Lower lobe of right lung (tissue), 2 donors: ENCODE measurements around the gene MFRP. TPM values are rescaled to one million over a fixed set of nuclear protein-coding genes. Genes with fewer than 3 reads are reported as not detected.
"Not testable (repeated sequence)": the region's sequence is repeated elsewhere in the genome, so short reads cannot be mapped to it uniquely, and the experiment has no call there.

Source experiments
- ATAC-seq, 2 donors: fragments of 200-7000 bp; cut with Tn5 transposase; one replicate each; pipeline ENCODE4 v1.9.1; 2020 to 2022; ENCODE audit warnings: mild to moderate bottlenecking in 2 of 2, moderate library complexity in 2 of 2
- DNase-seq: peaks from one replicate; pipeline ENCODE4 v3.0.0-alpha.2; 2020
- H3K27ac ChIP-seq: fragments of 200-600 bp; one replicate; pipeline ENCODE4 v1.8.0; 2022
- H3K27me3 ChIP-seq: fragments of 200-600 bp; one replicate; pipeline ENCODE4 v1.8.0; 2022; ENCODE audit warnings: low read depth
- H3K36me3 ChIP-seq: fragments of 200-600 bp; one replicate; pipeline ENCODE4 v1.8.0; 2022; ENCODE audit warnings: mild to moderate bottlenecking
- H3K4me1 ChIP-seq: fragments of 200-600 bp; one replicate; pipeline ENCODE4 v1.8.0; 2022
- H3K4me3 ChIP-seq: fragments of 200-600 bp; one replicate; pipeline ENCODE4 v1.8.0; 2022; ENCODE audit warnings: mild to moderate bottlenecking
- H3K9me3 ChIP-seq: fragments of 200-600 bp; one replicate; pipeline ENCODE4 v1.8.0; 2022
- intact Hi-C: fragments of 100-400 bp; cut with DNase I; formaldehyde crosslinking; loops from one replicate; pipeline ENCODE4 v1.11.0; 2022
- long read RNA-seq: library from polyadenylated mRNA; unstranded; transcript quantifications from one replicate; pipeline ENCODE4 v2.0.0, GENCODE V29; 2021
- total RNA-seq: library from RNA; stranded (reverse); fragmentation: NEBNext Ultra II Directional; extraction: Animal tissue kit (Norgen Biotek cat#: 25700); gene quantifications from one replicate; pipeline ENCODE4 v1.2.1, GENCODE V29; 2021
- TF ChIP-seq, protein P1 (sequence below): fragments of 200-600 bp; IDR thresholded peaks from one replicate; pipeline ENCODE4 v1.8.0; 2022; ENCODE audit warnings: antibody characterized with exemption, mild to moderate bottlenecking
- donor health status: DM: no; HTN: yes; CAD: no; lungs with severe emphysema.

The MFRP gene
- total RNA-seq = not detected
- long read RNA-seq, partial matches to known transcripts = 0 of 7 reads
- long read RNA-seq, other reads (novel, unspliced or antisense) = 7 of 7 reads

DNA sequence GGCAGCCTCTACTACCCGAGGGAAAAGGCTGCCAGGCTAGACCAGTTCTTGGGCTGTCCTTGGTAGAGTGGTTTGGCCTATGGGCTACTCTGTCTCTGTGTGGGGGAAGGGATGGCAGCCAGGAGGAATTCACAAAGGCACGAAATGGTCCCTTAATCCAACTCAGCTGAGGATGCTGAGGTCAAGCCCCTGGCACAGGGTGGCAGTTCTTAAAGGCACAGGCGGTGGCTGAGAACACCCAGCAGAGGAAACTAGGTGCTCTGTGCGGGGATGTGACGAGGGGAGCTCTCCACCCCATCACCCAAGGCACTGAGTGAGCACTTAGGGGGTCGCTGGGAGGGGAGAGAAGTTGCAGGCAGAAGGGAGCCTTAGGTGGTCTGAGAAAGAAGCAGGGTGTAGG is at the start of gene MFRP:
TSS of gene MFRP (minus strand) at position 101 of the 400 bp plus-strand sequence. CDS start 192 bp downstream, outside the sequence.
- TF ChIP-seq, protein P1, sequence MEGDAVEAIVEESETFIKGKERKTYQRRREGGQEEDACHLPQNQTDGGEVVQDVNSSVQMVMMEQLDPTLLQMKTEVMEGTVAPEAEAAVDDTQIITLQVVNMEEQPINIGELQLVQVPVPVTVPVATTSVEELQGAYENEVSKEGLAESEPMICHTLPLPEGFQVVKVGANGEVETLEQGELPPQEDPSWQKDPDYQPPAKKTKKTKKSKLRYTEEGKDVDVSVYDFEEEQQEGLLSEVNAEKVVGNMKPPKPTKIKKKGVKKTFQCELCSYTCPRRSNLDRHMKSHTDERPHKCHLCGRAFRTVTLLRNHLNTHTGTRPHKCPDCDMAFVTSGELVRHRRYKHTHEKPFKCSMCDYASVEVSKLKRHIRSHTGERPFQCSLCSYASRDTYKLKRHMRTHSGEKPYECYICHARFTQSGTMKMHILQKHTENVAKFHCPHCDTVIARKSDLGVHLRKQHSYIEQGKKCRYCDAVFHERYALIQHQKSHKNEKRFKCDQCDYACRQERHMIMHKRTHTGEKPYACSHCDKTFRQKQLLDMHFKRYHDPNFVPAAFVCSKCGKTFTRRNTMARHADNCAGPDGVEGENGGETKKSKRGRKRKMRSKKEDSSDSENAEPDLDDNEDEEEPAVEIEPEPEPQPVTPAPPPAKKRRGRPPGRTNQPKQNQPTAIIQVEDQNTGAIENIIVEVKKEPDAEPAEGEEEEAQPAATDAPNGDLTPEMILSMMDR = no peak
- ATAC-seq (no peak), DNase-seq (peak; percentile 8)
- Histone ChIP-seq H3K36me3 (no peaks in the 10 kb centered on the region), H3K9me3 (no peaks in the 10 kb centered on the region), H3K27me3 (no peaks in the 10 kb centered on the region), H3K4me3 (no peak within 1 kb of the TSS), H3K27ac (no peak within 1 kb of the TSS), H3K4me1 (peaks cover 2% of the 10 kb centered on the region)
- intact Hi-C loops = no loop called here

DNA sequence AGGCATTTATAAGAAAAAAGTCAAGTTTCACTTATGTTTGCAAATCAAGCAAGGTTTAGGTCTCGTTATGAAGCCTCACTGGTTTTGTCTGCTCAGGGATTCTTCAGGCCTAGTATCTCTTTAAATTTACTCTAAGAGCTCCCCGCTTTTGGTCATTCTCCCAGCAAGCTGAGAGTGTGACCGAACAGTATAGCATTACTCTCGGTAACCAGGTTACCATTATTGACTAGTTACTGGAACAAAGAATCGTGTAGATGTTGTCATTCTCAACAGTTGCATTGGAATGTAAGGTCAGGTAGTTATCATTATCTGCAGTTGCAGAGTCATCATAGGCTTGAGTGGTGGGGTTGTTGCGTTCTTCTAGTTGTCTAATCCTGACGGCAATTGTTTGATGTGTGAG is 44.8 kb upstream of the MFRP start:
- DNase-seq (no peak), ATAC-seq (no peak)
- H3K27ac ChIP-seq = no peak overlapping the region
- intact Hi-C loops = no loop called here
- H3K27me3 ChIP-seq = peaks cover 4% of the 10 kb centered on the region
- H3K4me1 ChIP-seq = no peaks in the 10 kb centered on the region
- TF ChIP-seq, protein P1 = no peak
- H3K9me3 ChIP-seq = no peaks in the 10 kb centered on the region
- H3K36me3 ChIP-seq = no peaks in the 10 kb centered on the region
- no peak overlapping the region for H3K4me3 ChIP-seq

DNA sequence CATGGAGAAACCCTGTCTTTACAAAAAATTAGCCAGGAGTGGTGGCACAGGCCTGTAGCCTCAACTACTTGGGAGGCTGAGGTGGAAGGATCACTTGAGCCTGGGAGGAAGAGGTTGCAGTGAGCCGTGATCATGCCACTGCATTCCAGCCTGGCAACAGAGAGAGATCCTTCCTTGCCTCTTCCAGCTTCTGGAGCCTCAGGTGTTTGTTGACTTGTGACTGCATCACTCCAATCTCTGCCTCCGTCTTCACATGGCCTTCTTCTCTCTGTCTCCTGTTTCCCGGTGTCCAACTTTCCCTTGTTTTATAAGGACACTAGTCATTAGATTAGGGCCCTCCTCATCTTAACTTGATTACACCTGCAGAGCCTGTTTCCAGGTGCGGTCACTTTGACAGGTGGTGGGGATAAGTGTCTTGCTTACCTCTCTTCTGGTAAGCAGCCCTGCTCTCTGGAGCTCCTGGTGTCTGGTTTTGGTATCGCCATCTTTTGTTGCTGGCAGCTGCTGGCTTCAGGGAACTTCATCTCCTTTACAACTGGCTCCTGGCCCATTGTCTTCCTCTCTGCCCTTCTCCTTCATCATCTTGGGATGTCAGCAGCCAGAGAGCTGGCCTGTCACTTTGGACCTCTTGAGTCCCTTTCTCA is 43.2 kb upstream of the MFRP start:
- no peak overlapping the region for H3K27ac ChIP-seq
- TF ChIP-seq, protein P1 = peak; percentile 13
- no peaks in the 10 kb centered on the region for H3K9me3 ChIP-seq
- no peak for DNase-seq
- H3K36me3 ChIP-seq = no peaks in the 10 kb centered on the region
- no peaks in the 10 kb centered on the region for H3K4me1 ChIP-seq
- intact Hi-C loops = no loop called here
- H3K27me3 ChIP-seq = peaks cover 4% of the 10 kb centered on the region
- ATAC-seq = no peak
- H3K4me3 ChIP-seq = no peak overlapping the region

DNA sequence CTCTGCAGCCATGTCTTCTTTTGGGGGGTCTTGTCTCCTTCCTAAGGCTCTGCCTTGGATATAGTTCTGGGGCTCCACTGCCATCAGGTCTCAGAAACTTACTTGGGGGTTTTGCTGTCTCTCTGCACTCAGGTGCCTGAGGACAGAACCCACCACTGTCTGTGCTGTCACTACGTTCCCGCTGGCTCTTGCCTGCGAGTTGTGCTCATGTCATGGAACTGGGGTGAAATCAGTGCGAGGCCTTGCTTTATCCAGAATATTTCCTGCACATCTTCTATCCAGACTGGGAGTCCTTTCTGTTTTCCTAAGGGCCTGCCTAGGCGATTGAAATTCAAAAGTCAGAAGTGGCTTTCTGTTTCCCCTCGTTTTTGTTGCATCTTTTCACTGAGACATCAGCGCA is 41.6 kb upstream of the MFRP start:
- no peaks in the 10 kb centered on the region for H3K9me3 ChIP-seq
- H3K36me3 ChIP-seq = no peaks in the 10 kb centered on the region
- H3K27me3 ChIP-seq = no peaks in the 10 kb centered on the region
- ATAC-seq = no peak
- H3K4me1 ChIP-seq = no peaks in the 10 kb centered on the region
- no peak overlapping the region for H3K4me3 ChIP-seq
- no peak for DNase-seq
- TF ChIP-seq, protein P1 = no peak
- intact Hi-C loops = no loop called here
- H3K27ac ChIP-seq = no peak overlapping the region

DNA sequence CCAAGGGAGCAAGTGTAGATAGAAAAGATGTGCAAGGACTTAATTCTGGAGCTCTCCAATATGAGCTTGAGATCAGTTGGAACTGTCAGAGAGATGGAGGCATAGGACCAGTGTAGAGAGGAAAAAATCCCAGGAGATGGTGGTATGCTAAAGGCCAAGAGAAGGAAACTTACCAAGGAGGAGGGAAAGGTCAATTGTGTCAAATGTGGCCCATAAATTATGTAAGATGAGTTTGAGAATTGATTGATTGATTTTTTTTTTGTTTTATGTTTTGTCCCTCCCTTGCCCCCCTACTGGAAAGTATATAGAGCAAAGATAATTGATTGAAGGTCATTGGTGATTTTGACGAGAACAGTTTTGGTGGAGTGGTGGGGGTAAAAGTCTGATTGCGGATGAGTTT is 37.8 kb upstream of the MFRP start:
- Histone ChIP-seq H3K27ac (no peak overlapping the region), H3K36me3 (no peaks in the 10 kb centered on the region), H3K27me3 (no peaks in the 10 kb centered on the region), H3K4me3 (no peak overlapping the region), H3K4me1 (peaks cover 14% of the 10 kb centered on the region), H3K9me3 (no peaks in the 10 kb centered on the region)
- intact Hi-C loops = no loop called here
- no peak for ATAC-seq
- DNase-seq = no peak
- TF ChIP-seq, protein P1 = no peak

DNA sequence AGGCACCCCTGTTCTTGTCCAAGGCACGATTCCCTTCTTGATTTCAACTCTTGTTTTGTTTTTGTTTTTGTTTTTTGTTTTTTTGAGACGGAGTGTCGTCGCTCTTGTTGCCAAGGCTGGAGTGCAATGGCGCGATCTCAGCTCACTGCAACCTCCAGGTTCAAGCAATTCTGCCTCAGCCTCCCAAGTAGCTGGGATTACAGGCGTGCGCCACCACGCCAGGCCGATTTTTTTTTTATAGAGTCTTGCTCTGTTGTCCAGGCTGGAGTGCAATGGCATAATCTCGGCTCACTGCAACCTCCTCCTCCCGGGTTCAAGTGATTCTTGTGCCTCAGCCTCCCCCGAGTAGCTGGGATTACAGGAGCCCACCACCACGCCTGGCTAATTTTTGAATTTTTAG is 36.0 kb upstream of the MFRP start:
- H3K4me3 ChIP-seq, H3K36me3 ChIP-seq, ATAC-seq, H3K27ac ChIP-seq, intact Hi-C loops, DNase-seq, H3K27me3 ChIP-seq, H3K9me3 ChIP-seq: not testable (repeated sequence)
- H3K4me1 ChIP-seq = peaks cover 14% of the 10 kb centered on the region
